HepG2 (cell line): ENCODE measurements around the gene HCFC1. TPM values are rescaled to one million over a fixed set of nuclear protein-coding genes. Genes with fewer than 3 reads are reported as not detected.
A peak's percentile ranks its signal among the peaks of the same experiment; 100 is the strongest.

Experiments
- ATAD3A ChIP-seq: sonication (generic); formaldehyde crosslinking; IDR thresholded peaks from 2 replicates; pipeline ENCODE4 v1.4.0; 2020; ENCODE audit warnings: missing genetic modification reagents
- ELF3 ChIP-seq: IDR thresholded peaks from 2 replicates; pipeline ENCODE4 v1.6.1; 2016; ENCODE audit warnings: missing genetic modification reagents, missing compliant biosample characterization
- ETV6 ChIP-seq: sonication (generic); formaldehyde crosslinking; conservative IDR thresholded peaks from 2 replicates; pipeline ENCODE4 v1.4.0; 2020; ENCODE audit warnings: missing genetic modification reagents
- KDM2A ChIP-seq: sonication (generic); formaldehyde crosslinking; IDR thresholded peaks from 2 replicates; pipeline ENCODE4 v1.4.0; 2020; ENCODE audit warnings: low read depth, missing genetic modification reagents, borderline replicate concordance
- ZIK1 ChIP-seq: sonication (generic); formaldehyde crosslinking; IDR thresholded peaks from 2 replicates; pipeline ENCODE4 v1.5.0; 2020; ENCODE audit warnings: mild to moderate bottlenecking, low read depth, missing genetic modification reagents, borderline replicate concordance
- ZKSCAN8 ChIP-seq: IDR thresholded peaks from 2 replicates; pipeline ENCODE4 v1.6.1; 2016; ENCODE audit warnings: borderline replicate concordance, missing genetic modification reagents, missing compliant biosample characterization
- ZNF20 ChIP-seq: sonication (generic); formaldehyde crosslinking; IDR thresholded peaks from 2 replicates; pipeline ENCODE4 v1.4.0; 2020; ENCODE audit warnings: mild to moderate bottlenecking, moderate library complexity, missing genetic modification reagents
- ZNF30 ChIP-seq: sonication (generic); formaldehyde crosslinking; IDR thresholded peaks from 2 replicates; pipeline ENCODE4 v1.5.0; 2020; ENCODE audit warnings: mild to moderate bottlenecking, missing genetic modification reagents
- ZNF552 ChIP-seq: sonication (generic); formaldehyde crosslinking; IDR thresholded peaks from 2 replicates; pipeline ENCODE4 v1.9.0; 2022; ENCODE audit warnings: missing genetic modification reagents, mild to moderate bottlenecking, borderline replicate concordance
- ZNF589 ChIP-seq: sonication (generic); formaldehyde crosslinking; conservative IDR thresholded peaks from 2 replicates; pipeline ENCODE4 v1.8.0; 2022; ENCODE audit warnings: mild to moderate bottlenecking, moderate library complexity, missing genetic modification reagents
- ZNF670 ChIP-seq: sonication (generic); formaldehyde crosslinking; IDR thresholded peaks from 2 replicates; pipeline ENCODE4 v1.8.0; 2022; ENCODE audit warnings: mild to moderate bottlenecking, missing genetic modification reagents, borderline replicate concordance
- ZNF7 ChIP-seq: IDR thresholded peaks from 2 replicates; pipeline ENCODE4 v1.6.1; 2016; ENCODE audit warnings: missing biosample characterization, missing genetic modification reagents
- polyA plus RNA-seq, 8 experiments: library from polyadenylated mRNA; depleted of rRNA in 3 of 8; stranded (reverse) in 7 of 8; unstranded in 1 of 8; fragments of >200 nt; fragmentation: Illumina TruSeq in 4 of 8; extraction: Trizol in 4 of 8; gene quantifications; 2 replicates each; pipeline versions ENCODE4 v1.2.1 to v1.2.3, GENCODE V29; 2011 to 2016; ENCODE audit warnings: low read depth in 4 of 8, missing spikeins in 1 of 8, mixed read lengths in 1 of 8; ENCODE audit not compliant: insufficient read depth in 1 of 8
- total RNA-seq, 5 experiments: library from RNA; depleted of rRNA; stranded (reverse); fragments of >200 nt; fragmentation: Illumina TruSeq; extraction: Trizol; gene quantifications; 2 replicates each; pipeline ENCODE4 v1.2.3, GENCODE V29; 2016; ENCODE audit warnings: low read depth in 1 of 5
- TF ChIP-seq, protein P1 (sequence below): sonication (generic); formaldehyde crosslinking; IDR thresholded peaks from 2 replicates; pipeline ENCODE4 v1.4.0; 2020; ENCODE audit warnings: missing genetic modification reagents, low read depth, mild to moderate bottlenecking, borderline replicate concordance
- TF ChIP-seq, protein P2 (sequence below): sonication (generic); formaldehyde crosslinking; IDR thresholded peaks from 2 replicates; pipeline ENCODE4 v1.4.0; 2020; ENCODE audit warnings: missing genetic modification reagents, mild to moderate bottlenecking, borderline replicate concordance
- TF ChIP-seq, protein P3 (sequence below): sonication (generic); formaldehyde crosslinking; IDR thresholded peaks from 2 replicates; pipeline ENCODE4 v1.4.0; 2020; ENCODE audit warnings: mild to moderate bottlenecking, missing genetic modification reagents
- TF ChIP-seq, protein P4 (sequence below): sonication (generic); formaldehyde crosslinking; IDR thresholded peaks from 2 replicates; pipeline ENCODE4 v1.4.0; 2020; ENCODE audit warnings: mild to moderate bottlenecking, missing genetic modification reagents
- TF ChIP-seq, protein P5 (sequence below): IDR thresholded peaks from 2 replicates; pipeline ENCODE4 v1.6.1; 2016; ENCODE audit warnings: low read depth
- TF ChIP-seq, protein P6 (sequence below): sonication (generic); formaldehyde crosslinking; IDR thresholded peaks from 2 replicates; pipeline ENCODE4 v1.4.0; 2020; ENCODE audit warnings: mild to moderate bottlenecking, missing genetic modification reagents

HCFC1 gene
- total and polyA plus RNA-seq, 2 of the 13 experiments (the other 11 are each of a cell fraction or from before 2014, with no cell fraction given), result 5.8 to 17.8 TPM

DNA sequence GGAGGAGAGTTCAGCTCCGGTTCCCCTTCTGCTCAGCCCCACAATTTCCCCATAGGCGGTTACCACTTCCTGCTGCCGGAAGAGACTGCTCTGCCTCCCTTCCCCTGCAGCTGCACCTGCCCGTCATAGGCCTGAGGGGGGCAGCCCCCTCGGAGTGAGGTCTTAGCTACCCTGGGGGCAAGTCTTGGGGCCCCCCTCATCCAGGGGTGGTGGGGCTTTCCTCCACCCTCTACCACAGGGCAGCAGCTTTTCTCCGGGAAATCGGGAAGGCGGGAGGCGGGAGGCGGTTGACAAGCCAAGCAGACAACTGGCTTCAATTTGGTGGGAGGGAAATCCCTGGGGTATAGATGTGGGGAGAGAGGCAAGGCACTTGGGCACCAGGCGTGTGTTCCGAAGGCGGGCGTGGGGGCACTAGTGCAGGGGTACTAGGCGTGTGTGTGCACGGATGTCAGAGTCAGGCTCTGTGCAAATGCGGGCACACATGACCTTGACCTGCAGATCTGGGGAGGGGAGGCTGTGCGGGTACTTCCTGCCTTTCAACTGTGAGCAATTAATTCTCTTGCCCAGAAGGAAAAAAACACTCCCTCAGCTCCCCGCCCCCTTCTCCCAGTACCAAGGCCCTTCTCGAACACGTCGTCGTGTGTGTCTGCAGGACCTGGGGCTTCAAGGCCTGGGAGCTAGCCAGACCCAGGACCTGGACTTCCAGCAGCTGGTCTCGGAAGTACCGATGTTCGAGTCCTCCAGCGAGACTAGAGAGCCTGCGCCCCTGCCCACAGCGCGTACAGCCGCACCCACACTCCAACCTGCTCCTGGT is 44.6 kb downstream of the HCFC1 start (continued):
- TF ChIP-seq, protein P1, sequence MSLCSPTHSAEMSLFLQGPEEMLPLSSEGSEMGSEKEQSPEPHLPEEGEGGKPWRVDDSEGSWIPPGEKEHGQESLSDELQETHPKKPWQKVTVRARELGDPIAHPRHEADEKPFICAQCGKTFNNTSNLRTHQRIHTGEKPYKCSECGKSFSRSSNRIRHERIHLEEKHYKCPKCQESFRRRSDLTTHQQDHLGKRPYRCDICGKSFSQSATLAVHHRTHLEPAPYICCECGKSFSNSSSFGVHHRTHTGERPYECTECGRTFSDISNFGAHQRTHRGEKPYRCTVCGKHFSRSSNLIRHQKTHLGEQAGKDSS (CRISPR knock-in tag), result no peak
- no peak for TF ChIP-seq ZNF670
- TF ChIP-seq ZNF20 (CRISPR knock-in tag), result no peak
- TF ChIP-seq ZNF7 (CRISPR knock-in tag), result no peak
- TF ChIP-seq, protein P2, sequence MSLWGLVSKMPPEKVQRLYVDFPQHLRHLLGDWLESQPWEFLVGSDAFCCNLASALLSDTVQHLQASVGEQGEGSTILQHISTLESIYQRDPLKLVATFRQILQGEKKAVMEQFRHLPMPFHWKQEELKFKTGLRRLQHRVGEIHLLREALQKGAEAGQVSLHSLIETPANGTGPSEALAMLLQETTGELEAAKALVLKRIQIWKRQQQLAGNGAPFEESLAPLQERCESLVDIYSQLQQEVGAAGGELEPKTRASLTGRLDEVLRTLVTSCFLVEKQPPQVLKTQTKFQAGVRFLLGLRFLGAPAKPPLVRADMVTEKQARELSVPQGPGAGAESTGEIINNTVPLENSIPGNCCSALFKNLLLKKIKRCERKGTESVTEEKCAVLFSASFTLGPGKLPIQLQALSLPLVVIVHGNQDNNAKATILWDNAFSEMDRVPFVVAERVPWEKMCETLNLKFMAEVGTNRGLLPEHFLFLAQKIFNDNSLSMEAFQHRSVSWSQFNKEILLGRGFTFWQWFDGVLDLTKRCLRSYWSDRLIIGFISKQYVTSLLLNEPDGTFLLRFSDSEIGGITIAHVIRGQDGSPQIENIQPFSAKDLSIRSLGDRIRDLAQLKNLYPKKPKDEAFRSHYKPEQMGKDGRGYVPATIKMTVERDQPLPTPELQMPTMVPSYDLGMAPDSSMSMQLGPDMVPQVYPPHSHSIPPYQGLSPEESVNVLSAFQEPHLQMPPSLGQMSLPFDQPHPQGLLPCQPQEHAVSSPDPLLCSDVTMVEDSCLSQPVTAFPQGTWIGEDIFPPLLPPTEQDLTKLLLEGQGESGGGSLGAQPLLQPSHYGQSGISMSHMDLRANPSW (CRISPR knock-in tag), result no peak
- TF ChIP-seq, protein P3, sequence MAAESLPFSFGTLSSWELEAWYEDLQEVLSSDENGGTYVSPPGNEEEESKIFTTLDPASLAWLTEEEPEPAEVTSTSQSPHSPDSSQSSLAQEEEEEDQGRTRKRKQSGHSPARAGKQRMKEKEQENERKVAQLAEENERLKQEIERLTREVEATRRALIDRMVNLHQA (CRISPR knock-in tag), result no peak
- TF ChIP-seq ZKSCAN8, result no peak
- TF ChIP-seq KDM2A (CRISPR knock-in tag), result peak; percentile 33; the same call in 1 of the 2 replicates
- TF ChIP-seq ZNF552 (CRISPR knock-in tag), result no peak
- TF ChIP-seq, protein P4, sequence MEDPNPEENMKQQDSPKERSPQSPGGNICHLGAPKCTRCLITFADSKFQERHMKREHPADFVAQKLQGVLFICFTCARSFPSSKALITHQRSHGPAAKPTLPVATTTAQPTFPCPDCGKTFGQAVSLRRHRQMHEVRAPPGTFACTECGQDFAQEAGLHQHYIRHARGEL (CRISPR knock-in tag), result no peak
- TF ChIP-seq, protein P5, sequence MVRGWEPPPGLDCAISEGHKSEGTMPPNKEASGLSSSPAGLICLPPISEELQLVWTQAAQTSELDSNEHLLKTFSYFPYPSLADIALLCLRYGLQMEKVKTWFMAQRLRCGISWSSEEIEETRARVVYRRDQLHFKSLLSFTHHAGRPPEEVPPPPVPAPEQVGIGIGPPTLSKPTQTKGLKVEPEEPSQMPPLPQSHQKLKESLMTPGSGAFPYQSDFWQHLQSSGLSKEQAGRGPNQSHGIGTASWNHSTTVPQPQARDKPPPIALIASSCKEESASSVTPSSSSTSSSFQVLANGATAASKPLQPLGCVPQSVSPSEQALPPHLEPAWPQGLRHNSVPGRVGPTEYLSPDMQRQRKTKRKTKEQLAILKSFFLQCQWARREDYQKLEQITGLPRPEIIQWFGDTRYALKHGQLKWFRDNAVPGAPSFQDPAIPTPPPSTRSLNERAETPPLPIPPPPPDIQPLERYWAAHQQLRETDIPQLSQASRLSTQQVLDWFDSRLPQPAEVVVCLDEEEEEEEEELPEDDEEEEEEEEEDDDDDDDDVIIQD (CRISPR knock-in tag), result no peak; the same call in 1 of the 2 replicates
- TF ChIP-seq ATAD3A (CRISPR knock-in tag), result no peak
- no peak for TF ChIP-seq ZIK1
- TF ChIP-seq ETV6, result no peak
- no peak for TF ChIP-seq ZNF30 (CRISPR knock-in tag)
- TF ChIP-seq ELF3 (CRISPR knock-in tag), result no peak
- no peak for TF ChIP-seq ZNF589 (CRISPR knock-in tag)
- TF ChIP-seq, protein P6, sequence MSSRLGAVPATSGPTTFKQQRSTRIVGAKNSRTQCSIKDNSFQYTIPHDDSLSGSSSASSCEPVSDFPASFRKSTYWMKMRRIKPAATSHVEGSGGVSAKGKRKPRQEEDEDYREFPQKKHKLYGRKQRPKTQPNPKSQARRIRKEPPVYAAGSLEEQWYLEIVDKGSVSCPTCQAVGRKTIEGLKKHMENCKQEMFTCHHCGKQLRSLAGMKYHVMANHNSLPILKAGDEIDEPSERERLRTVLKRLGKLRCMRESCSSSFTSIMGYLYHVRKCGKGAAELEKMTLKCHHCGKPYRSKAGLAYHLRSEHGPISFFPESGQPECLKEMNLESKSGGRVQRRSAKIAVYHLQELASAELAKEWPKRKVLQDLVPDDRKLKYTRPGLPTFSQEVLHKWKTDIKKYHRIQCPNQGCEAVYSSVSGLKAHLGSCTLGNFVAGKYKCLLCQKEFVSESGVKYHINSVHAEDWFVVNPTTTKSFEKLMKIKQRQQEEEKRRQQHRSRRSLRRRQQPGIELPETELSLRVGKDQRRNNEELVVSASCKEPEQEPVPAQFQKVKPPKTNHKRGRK (CRISPR knock-in tag), result no peak
